IPS DF 19.7 (cell line): ENCODE data around the gene UBAP1.
"Not testable (repeated sequence)": the region's sequence is repeated elsewhere in the genome, so short reads cannot be mapped to it uniquely, and the experiment has no call there.

ENCODE experiments used
- DNase-seq: peaks from one replicate; pipeline ENCODE4 v3.0.0-alpha.2; 2013; ENCODE audit warnings: low read depth, low spot score

The UBAP1 gene

GRCh38 chr9:34179213-34180136, 632 bp downstream of the UBAP1 start:
- DNase-seq, result no peak

DNA sequence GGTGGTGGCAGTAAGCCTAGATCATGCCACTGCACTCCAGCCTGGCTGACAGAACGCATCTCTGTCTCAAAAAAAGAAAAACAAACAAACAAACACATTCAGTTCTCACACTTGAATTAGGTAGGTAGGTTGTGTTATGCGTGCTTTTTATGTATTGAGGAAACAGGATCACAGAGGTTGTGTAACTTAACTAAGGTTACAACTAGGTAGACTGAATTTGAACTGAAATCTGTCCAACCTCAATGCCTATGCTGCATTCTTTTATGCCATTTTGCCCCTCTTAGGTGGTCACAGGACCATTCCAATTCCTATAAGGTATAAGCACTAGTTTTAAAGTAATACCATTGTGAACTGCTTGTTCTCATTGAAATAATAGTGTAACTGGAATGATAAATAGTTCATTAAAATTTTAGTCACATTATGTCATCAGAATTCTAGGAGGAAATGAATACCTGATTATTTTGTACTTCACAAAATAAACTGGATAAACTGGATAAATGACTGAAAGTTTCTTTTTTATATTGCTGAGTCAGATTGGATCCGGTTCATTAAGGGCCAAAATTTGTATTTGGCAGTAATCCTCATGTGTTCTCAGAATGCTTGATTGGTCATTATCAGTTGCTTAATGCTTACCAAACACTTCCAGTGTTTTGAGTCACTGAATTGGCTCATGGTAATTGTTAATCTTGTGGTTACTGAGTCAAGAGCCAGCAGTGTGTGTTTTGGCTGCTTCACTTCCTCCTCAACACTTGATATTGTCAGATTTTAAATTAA, 7.1 kb downstream of the UBAP1 start:
- DNase-seq, result no peak

- DNase-seq, result no peak
Measured at GRCh38 chr9:34187891-34188240, 9.0 kb downstream of the UBAP1 start.

DNA sequence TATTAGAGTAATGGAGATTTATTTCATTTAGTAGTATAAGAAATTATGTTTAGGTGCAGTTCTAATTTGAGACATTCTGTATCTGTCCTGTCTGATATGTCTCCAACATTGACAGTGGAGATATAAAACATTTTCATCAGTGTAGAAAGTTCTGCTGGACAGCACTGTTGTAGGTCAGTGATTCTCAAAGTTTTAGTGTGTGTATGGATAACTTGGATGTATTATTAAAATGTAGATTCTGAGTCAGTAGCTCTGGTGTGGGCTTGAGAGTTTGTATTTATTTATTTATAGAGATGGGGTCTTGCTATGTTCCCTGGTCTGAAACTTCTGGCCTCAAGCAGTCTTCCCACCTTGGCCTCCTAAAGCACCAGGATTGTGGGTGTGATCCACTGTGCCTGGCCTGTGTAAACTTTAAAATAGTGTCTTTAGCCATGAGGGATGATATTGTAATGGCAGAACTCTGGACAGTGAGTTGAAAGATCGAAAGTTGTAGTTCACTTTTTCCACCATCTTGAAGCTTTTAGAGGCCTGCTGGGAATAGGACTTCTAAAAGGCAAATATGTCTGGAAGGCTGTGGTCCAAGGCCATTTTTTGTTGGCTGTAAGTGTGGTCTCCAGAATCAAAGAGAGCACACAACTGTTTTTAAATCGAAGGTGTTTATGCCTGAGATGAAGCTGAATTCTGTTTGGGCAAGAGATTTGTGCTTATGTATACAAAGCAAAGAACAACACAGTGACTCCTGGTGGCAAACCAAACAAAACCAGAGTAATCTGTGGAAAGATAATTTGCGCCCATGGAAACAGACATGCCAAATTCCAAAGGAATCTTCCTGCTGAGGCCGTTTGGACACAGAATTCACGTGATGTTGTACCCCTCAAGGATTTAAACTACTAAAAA, 12.4 kb downstream of the UBAP1 start:
- DNase-seq, result no peak

GRCh38 chr9:34195143-34195542, 16.3 kb downstream of the UBAP1 start:
- DNase-seq, result no peak

DNA sequence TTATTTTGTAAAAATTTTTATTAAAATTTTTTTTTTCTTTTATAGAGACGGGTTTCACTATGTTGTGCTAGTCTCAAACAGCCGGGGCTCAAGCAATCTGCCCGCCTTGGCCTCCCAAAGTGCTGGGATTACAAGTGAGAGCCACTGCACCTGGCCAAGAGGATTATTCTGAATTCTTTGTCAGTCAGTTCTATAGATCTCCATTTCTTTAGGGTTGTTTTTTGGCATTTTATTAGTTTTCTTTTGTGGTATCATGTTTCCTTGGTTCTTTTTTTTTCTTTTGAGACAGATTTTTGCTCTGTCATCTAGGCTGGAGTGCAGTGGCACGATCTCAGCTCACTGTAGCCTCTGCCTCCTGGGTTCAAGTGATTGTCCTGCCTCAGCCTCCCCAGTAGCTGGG, 18.4 kb downstream of the UBAP1 start:
- DNase-seq, result not testable (repeated sequence)

GRCh38 chr9:34197756-34198711, 19.2 kb downstream of the UBAP1 start:
- DNase-seq, result peak; percentile 86

GRCh38 chr9:34200092-34200491, 21.2 kb downstream of the UBAP1 start:
- DNase-seq, result no peak

- no peak for DNase-seq
Measured at GRCh38 chr9:34203275-34203991, 24.6 kb downstream of the UBAP1 start.

DNA sequence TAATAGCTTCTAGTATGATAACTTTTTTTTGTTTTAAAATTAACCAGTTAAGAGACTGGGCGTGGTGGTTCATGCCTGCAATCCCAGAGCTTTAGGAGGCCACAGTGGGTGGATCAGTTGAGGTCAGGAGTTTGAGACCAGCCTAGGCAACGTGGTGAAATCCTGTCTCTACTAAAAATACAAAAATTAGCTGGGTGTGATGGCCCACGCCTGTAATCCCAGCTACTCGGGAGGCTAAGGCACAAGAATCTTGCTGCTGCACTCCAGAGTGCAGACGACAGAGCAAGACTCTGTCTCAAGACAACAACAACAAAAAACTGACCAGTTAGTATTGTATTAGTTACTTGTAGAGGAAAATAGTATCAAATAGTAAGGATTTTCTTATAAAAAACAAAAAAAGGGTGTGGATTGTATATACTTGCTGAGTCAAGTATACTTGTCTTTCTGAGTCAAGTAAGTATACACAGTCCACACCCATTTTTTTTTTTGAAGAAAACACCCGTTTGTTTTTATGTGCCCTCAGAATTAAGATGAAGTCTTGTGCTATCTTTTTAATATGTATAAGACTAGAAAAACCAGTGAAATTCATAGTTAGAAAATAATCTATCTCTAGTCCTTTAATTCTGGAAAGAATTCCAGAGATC, 25.3 kb downstream of the UBAP1 start:
- no peak for DNase-seq

DNA sequence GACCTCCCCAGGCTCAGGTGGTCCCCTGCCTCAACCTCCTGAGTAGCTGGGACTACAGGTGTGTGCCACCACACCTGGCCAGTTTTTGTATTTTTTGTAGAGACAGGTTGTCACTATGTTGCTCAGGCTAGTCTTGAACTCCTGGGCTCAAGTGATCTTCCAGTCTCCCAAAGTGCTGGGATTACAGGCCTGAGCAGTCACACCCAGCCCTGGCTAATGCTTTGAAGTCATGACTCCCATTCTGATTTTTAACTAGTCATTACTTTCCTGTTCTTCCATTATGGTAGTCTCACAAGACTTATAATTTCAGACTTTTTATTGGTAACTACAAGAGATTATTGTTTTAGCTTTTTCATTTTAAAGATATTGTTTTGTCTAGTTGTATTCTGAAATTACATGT, 26.3 kb downstream of the UBAP1 start:
- DNase-seq, result no peak

- no peak for DNase-seq
Measured at GRCh38 chr9:34206561-34206960, 27.7 kb downstream of the UBAP1 start.

- DNase-seq, result no peak
Measured at GRCh38 chr9:34211395-34211794, 32.6 kb downstream of the UBAP1 start.

- DNase-seq, result not testable (repeated sequence)
Measured at GRCh38 chr9:34214354-34215000, 35.6 kb downstream of the UBAP1 start.

DNA sequence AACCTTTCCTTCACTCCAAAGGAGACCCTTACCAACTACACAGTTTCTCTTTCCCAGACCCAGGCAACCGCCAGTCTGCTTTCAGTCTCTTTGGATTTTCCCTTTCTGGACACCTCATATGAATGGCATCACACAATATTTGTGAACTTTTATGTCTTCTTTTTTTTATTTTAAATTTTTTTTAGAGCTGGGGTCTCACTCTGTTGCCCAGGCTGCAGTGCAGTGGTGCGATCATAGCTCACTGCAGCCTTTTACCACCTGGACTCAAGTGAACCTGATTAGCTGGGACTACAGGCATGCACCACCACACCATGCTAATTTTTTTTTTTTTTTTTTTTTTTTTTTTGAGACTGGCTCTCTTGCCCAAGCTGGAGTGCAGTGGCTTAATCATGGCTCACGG, 37.5 kb downstream of the UBAP1 start:
- no peak for DNase-seq

- not testable (repeated sequence) for DNase-seq
Measured at GRCh38 chr9:34217015-34217414, 38.2 kb downstream of the UBAP1 start.

DNA sequence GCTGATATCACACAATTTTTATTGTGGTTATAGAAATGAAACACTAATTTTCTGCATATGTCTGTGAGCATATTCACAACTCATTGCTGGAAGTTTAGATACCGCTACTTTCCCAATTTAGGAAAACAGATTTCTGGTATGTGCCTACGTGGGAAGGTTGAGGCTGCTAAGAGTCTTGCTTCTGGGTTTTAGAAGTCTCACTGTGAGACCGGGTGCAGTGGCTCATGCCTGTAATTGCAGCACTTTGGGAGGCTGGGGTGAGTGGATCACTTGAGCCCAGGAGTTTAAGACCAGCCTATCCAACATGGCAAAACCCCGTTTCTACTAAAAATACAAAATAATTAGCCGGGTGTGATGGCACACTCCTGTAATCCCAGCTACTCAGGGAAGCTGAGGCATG, 39.6 kb downstream of the UBAP1 start:
- no peak for DNase-seq

GRCh38 chr9:34219421-34219820, 40.6 kb downstream of the UBAP1 start:
- no peak for DNase-seq

- DNase-seq, result no peak
Measured at GRCh38 chr9:34220218-34220617, 41.4 kb downstream of the UBAP1 start.
